ENCODE measurements around the gene FGD1. TPM values are rescaled to one million over a fixed set of nuclear protein-coding genes. Genes with fewer than 3 reads are reported as not detected.
"Not testable (repeated sequence)": the region's sequence is repeated elsewhere in the genome, so short reads cannot be mapped to it uniquely, and the experiment has no call there.

FGD1 gene
- total RNA-seq = 8.1 TPM

DNA sequence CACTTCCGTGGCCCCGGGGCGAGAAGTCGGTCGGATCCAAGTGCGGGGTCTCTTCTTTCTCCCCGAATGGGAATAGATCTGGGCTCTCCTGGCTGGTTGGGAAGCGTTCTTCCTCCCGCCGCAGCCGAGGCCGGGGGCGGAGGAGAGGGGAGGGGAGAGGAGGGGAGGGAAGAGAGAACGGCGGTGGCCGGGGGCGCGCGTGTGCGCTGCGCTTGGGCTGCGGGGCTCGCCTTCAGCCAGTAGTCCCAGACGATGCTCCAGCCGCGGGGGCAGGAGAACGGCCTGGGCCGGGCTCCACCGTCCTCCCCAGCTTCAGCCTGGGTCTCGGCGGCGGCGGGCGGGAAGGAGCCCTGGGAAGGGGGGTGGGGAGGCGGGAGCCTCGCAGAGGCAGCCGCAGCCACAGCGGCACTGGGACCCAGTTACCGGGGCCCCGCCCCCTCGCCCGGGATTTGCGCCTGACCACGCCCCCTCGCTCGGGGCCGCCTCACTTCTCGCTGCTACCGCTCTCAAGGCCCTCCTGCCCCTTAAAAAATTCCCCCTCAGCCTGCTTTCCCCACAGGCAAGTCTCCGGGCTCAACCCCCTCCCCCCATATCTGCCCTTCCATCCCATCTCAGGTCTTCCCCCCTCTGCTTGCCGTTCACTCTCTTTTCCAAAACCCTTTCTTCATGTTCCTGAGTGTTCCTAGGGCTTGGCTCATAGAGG is at the start of gene FGD1:
TSS of gene FGD1 (minus strand) at position 421 of the 703 bp plus-strand sequence. CDS start 802 bp downstream, outside the sequence.
- Histone ChIP-seq H3K4me1 (peaks cover 23% of the 10 kb centered on the region), H3K27ac (peak within 1 kb of the TSS; percentile 87), H3K27me3 (no peaks in the 10 kb centered on the region), H3K4me3 (peak within 1 kb of the TSS; percentile 48 to 66), H3K36me3 (no peaks in the 10 kb centered on the region), H3K9me3 (no peaks in the 10 kb centered on the region)
- intact Hi-C loops (cut with DNase I) = no loop called here
- TF ChIP-seq POLR2A (IDR thresholded peaks at IDR 0.05) (no peak), CTCF (IDR thresholded peaks at IDR 0.05) (no peak), POLR2AphosphoS5 (IDR thresholded peaks at IDR 0.05; ENCODE audit: insufficient read depth in 1 of 2, low read depth in 1 of 2) (peak in 1 of 2 donors; percentile 46)
- DNase-seq (ENCODE audit: extremely low spot score in 2 of 2) = no peak

GRCh38 chrX:54542239-54542638 is 46.2 kb upstream of the FGD1 start:
- H3K9me3 ChIP-seq; DNase-seq (ENCODE audit: extremely low spot score in 2 of 2); H3K27me3 ChIP-seq; H3K27ac ChIP-seq; intact Hi-C loops (cut with DNase I); H3K4me3 ChIP-seq; H3K4me1 ChIP-seq: not testable (repeated sequence)
- H3K36me3 ChIP-seq = peaks cover 0 to 30% of the 10 kb centered on the region in 2 donors

GRCh38 chrX:54540289-54540688 is 44.3 kb upstream of the FGD1 start:
- H3K4me3 ChIP-seq = no peak overlapping the region
- peaks cover 0 to 30% of the 10 kb centered on the region in 2 donors for H3K36me3 ChIP-seq
- no peak for DNase-seq (ENCODE audit: extremely low spot score in 2 of 2)
- H3K27ac ChIP-seq = no peak overlapping the region
- no peaks in the 10 kb centered on the region for H3K9me3 ChIP-seq
- intact Hi-C loops (cut with DNase I) = no loop called here
- no peaks in the 10 kb centered on the region for H3K4me1 ChIP-seq
- H3K27me3 ChIP-seq = no peaks in the 10 kb centered on the region
- no peak for TF ChIP-seq POLR2AphosphoS5 (IDR thresholded peaks at IDR 0.05; ENCODE audit: insufficient read depth in 1 of 2, low read depth in 1 of 2)
- no peak for TF ChIP-seq CTCF (IDR thresholded peaks at IDR 0.05)
- TF ChIP-seq POLR2A (IDR thresholded peaks at IDR 0.05) = no peak

GRCh38 chrX:54534271-54534670 is 38.2 kb upstream of the FGD1 start:
- no peak overlapping the region for H3K4me3 ChIP-seq
- H3K27me3 ChIP-seq = no peaks in the 10 kb centered on the region
- H3K4me1 ChIP-seq = peaks cover 19% of the 10 kb centered on the region
- no peaks in the 10 kb centered on the region for H3K9me3 ChIP-seq
- H3K27ac ChIP-seq = no peak overlapping the region
- no peak for TF ChIP-seq POLR2AphosphoS5 (IDR thresholded peaks at IDR 0.05; ENCODE audit: insufficient read depth in 1 of 2, low read depth in 1 of 2)
- no peak for TF ChIP-seq POLR2A (IDR thresholded peaks at IDR 0.05)
- TF ChIP-seq CTCF (IDR thresholded peaks at IDR 0.05) = no peak
- no peak for DNase-seq (ENCODE audit: extremely low spot score in 2 of 2)
- H3K36me3 ChIP-seq = no peaks in the 10 kb centered on the region
- intact Hi-C loops (cut with DNase I) = no loop called here

DNA sequence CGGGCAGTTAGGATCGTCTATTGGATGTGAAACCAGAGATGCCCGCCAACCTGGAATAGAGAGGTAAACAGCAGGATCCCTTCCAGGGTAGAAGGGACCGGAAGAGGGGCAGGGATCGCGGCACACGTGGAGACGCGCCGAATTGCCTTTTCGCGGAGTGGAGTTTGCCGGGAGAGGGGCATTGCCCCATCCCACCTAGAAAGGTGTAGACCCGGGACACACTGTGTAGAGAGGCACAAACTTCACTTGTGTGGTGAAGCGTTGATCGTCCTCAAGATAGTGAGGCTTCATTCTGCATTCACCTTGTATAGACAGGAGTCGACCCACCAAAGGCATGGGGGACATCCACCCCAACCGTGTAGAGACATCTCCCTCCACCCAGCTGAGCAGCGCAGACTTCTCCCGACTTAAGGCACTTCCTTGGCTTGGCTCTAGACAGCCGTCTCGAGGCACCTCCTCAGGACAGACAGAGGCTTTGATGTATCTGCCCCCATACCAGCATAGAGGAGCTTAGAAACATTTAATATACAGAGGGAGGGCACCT is 34.4 kb upstream of the FGD1 start:
- intact Hi-C loops (cut with DNase I) = no loop called here
- Histone ChIP-seq H3K27ac (peak overlapping the region; percentile 36), H3K36me3 (no peaks in the 10 kb centered on the region), H3K27me3 (no peaks in the 10 kb centered on the region), H3K9me3 (no peaks in the 10 kb centered on the region), H3K4me3 (peak overlapping the region; percentile 52 to 58), H3K4me1 (peaks cover 19% of the 10 kb centered on the region)
- DNase-seq (ENCODE audit: extremely low spot score in 2 of 2) = no peak
- no peak for TF ChIP-seq POLR2A (IDR thresholded peaks at IDR 0.05)
- no peak for TF ChIP-seq CTCF (IDR thresholded peaks at IDR 0.05)
- no peak for TF ChIP-seq POLR2AphosphoS5 (IDR thresholded peaks at IDR 0.05; ENCODE audit: insufficient read depth in 1 of 2, low read depth in 1 of 2)

Measured in vagina (tissue), 2 donors.